Thyroid gland (tissue), 4 donors: ENCODE data around the gene NYNRIN.

Experiments used
- POLR2A ChIP-seq, 2 donors: fragments of 450-650 bp; IDR thresholded peaks; one replicate each; pipeline ENCODE4 v1.6.1; 2017; ENCODE audit warnings: antibody characterized with exemption in 2 of 2, mild to moderate bottlenecking in 2 of 2, moderate library complexity in 1 of 2
- TF ChIP-seq, protein P1 (sequence below), 6 experiments: fragments of 200-600 bp in 3 of 6; fragments of 450-650 bp in 3 of 6; sonication (generic) in 3 of 6; IDR thresholded peaks; one replicate each; pipeline ENCODE4 v1.5.1; 2016 to 2019; ENCODE audit warnings: antibody characterized with exemption in 6 of 6, mild to moderate bottlenecking in 2 of 6, inconsistent platforms in 1 of 6, moderate library complexity in 1 of 6

DNA sequence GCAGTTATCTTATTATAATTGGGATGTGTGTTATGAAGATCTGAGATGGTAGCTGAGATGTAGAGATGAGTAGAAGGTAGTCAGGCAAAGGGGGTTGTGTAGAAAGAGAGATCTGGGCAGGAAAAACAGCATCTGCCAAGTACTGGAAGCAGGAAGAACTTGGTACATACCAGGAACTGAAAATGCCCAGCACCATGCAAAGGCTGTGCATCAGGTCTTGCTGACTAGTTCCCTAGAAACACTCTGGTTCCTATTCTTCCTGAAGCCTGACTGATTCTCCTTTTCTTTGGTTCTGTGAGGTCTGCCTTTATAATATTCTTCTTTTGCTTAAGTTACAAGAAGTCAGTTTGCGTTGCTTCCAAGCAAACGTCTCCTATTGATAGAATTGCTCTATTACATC, 37.5 kb upstream of the NYNRIN start:
- no peak for TF ChIP-seq POLR2A (IDR thresholded peaks at IDR 0.05)
- TF ChIP-seq, protein P1, sequence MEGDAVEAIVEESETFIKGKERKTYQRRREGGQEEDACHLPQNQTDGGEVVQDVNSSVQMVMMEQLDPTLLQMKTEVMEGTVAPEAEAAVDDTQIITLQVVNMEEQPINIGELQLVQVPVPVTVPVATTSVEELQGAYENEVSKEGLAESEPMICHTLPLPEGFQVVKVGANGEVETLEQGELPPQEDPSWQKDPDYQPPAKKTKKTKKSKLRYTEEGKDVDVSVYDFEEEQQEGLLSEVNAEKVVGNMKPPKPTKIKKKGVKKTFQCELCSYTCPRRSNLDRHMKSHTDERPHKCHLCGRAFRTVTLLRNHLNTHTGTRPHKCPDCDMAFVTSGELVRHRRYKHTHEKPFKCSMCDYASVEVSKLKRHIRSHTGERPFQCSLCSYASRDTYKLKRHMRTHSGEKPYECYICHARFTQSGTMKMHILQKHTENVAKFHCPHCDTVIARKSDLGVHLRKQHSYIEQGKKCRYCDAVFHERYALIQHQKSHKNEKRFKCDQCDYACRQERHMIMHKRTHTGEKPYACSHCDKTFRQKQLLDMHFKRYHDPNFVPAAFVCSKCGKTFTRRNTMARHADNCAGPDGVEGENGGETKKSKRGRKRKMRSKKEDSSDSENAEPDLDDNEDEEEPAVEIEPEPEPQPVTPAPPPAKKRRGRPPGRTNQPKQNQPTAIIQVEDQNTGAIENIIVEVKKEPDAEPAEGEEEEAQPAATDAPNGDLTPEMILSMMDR (IDR thresholded peaks at IDR 0.05) = no peak
